Neural cell (in vitro differentiated cells): Measurements from ENCODE around the gene TFEB. TPM values are rescaled to one million over a fixed set of nuclear protein-coding genes. Genes with fewer than 3 reads are reported as not detected.

Source experiments
- H2AFZ ChIP-seq: fragments of 200-600, 300-800 bp; sonication (generic), shearing (Covaris generic); 2 replicates; pipeline ENCODE4 v1.6.0; 2014; ENCODE audit warnings: low read depth, mild to moderate bottlenecking, antibody characterized with exemption, low read length, moderate library complexity
- H3F3A ChIP-seq: fragments of 200-600 bp; shearing (Covaris generic); 2 replicates; pipeline ENCODE4 v1.6.1; 2016; ENCODE audit warnings: mild to moderate bottlenecking, moderate library complexity, mixed read lengths, antibody characterized with exemption, low read length; ENCODE audit not compliant: insufficient read depth, poor library complexity, severe bottlenecking
- H3K27ac ChIP-seq: fragments of 200-600, 300-800 bp; sonication (generic), shearing (Covaris generic); 2 replicates; pipeline ENCODE4 v1.5.1; 2014; ENCODE audit warnings: mild to moderate bottlenecking, low read length, moderate library complexity
- H3K27me3 ChIP-seq: fragments of 300-800, 200-600 bp; sonication (generic), shearing (Covaris generic); 2 replicates; pipeline ENCODE4 v1.6.0; 2014; ENCODE audit warnings: mild to moderate bottlenecking, low read depth, low read length, moderate library complexity; ENCODE audit not compliant: insufficient read depth
- H3K36me3 ChIP-seq: fragments of 300-800, 200-600 bp; sonication (generic), shearing (Covaris generic); 2 replicates; pipeline ENCODE4 v1.5.1; 2014; ENCODE audit warnings: mild to moderate bottlenecking, antibody characterized with exemption, low read length, moderate library complexity; ENCODE audit not compliant: insufficient read depth
- H3K4me2 ChIP-seq: fragments of 300-800, 200-600 bp; sonication (generic), shearing (Covaris generic); 2 replicates; pipeline ENCODE4 v1.6.0; 2014; ENCODE audit warnings: mild to moderate bottlenecking, low read length
- H3K4me3 ChIP-seq: fragments of 300-800, 200-600 bp; sonication (generic), shearing (Covaris generic); 2 replicates; pipeline ENCODE4 v1.5.1; 2014; ENCODE audit warnings: mild to moderate bottlenecking, low read length, moderate library complexity
- H3K79me2 ChIP-seq: fragments of 200-600 bp; shearing (Covaris generic); replicated peaks from 2 replicates; pipeline ENCODE4 v1.6.0; 2014; ENCODE audit warnings: mild to moderate bottlenecking, low read length, moderate library complexity; ENCODE audit not compliant: insufficient read depth
- H3K9ac ChIP-seq: fragments of 300-800, 200-600 bp; sonication (generic), shearing (Covaris generic); 2 replicates; pipeline ENCODE4 v1.6.1; 2016; ENCODE audit warnings: mild to moderate bottlenecking, low read length, mixed read lengths
- H3K9me2 ChIP-seq: fragments of 200-600 bp; shearing (Covaris generic); 2 replicates; pipeline ENCODE4 v1.6.1; 2016; ENCODE audit warnings: mild to moderate bottlenecking, low read length, mixed read lengths; ENCODE audit not compliant: insufficient read depth
- H3K9me3 ChIP-seq: fragments of 200-600, 300-800 bp; sonication (generic), shearing (Covaris generic); 2 replicates; pipeline ENCODE4 v1.6.1; 2016; ENCODE audit warnings: mild to moderate bottlenecking, mixed run types, low read length, moderate library complexity, mixed read lengths
- H4K20me1 ChIP-seq: fragments of 200-600 bp; shearing (Covaris generic); 2 replicates; pipeline ENCODE4 v1.6.1; 2016; ENCODE audit warnings: mild to moderate bottlenecking, mixed run types; ENCODE audit not compliant: insufficient read depth
- EP300 ChIP-seq: fragments of 450-650 bp; conservative IDR thresholded peaks from 2 replicates; pipeline ENCODE4 v1.6.1; 2014; ENCODE audit warnings: antibody characterized with exemption, mild to moderate bottlenecking, moderate library complexity; ENCODE audit not compliant: poor library complexity, severe bottlenecking
- EZH2 ChIP-seq: fragments of 200-600, 300-800 bp; shearing (Covaris generic), sonication (generic); IDR thresholded peaks from 2 replicates; pipeline ENCODE4 v1.6.1; 2014; ENCODE audit warnings: antibody characterized with exemption, low read length, borderline replicate concordance, mild to moderate bottlenecking; ENCODE audit not compliant: insufficient read depth, poor library complexity, severe bottlenecking
- MXI1 ChIP-seq: fragments of 450-650 bp; conservative IDR thresholded peaks from 2 replicates; pipeline ENCODE4 v1.6.1; 2014; ENCODE audit warnings: antibody characterized with exemption, mild to moderate bottlenecking; ENCODE audit not compliant: poor library complexity, severe bottlenecking
- POLR2AphosphoS5 ChIP-seq: IDR thresholded peaks from 2 replicates; pipeline ENCODE4 v1.6.1; 2012
- RAD21 ChIP-seq: fragments of 450-650 bp; conservative IDR thresholded peaks from 2 replicates; pipeline ENCODE4 v1.6.1; 2014; ENCODE audit warnings: antibody characterized with exemption, mild to moderate bottlenecking, moderate library complexity
- SMC3 ChIP-seq: fragments of 450-650 bp; conservative IDR thresholded peaks from 2 replicates; pipeline ENCODE4 v1.6.1; 2014; ENCODE audit warnings: antibody characterized with exemption, mild to moderate bottlenecking, moderate library complexity; ENCODE audit not compliant: poor library complexity
- TAF1 ChIP-seq: IDR thresholded peaks from 2 replicates; pipeline ENCODE4 v1.6.1; 2012; ENCODE audit warnings: low read depth
- polyA plus RNA-seq: library from polyadenylated mRNA; depleted of rRNA; stranded (reverse); fragments of >200 nt; gene quantifications from 2 replicates; pipeline ENCODE4 v1.2.3, GENCODE V29; 2014
- TF ChIP-seq, protein P1 (sequence below): fragments of 450-650 bp; IDR thresholded peaks from 2 replicates; pipeline ENCODE4 v1.5.1; 2014; ENCODE audit warnings: antibody characterized with exemption, mild to moderate bottlenecking, moderate library complexity; ENCODE audit not compliant: poor library complexity, severe bottlenecking
- TF ChIP-seq, protein P2 (sequence below): IDR thresholded peaks from 2 replicates; pipeline ENCODE4 v1.6.1; 2012; ENCODE audit warnings: borderline replicate concordance

TFEB gene
- polyA plus RNA-seq, 1 donor from 2014 or later = 0.24 TPM

DNA sequence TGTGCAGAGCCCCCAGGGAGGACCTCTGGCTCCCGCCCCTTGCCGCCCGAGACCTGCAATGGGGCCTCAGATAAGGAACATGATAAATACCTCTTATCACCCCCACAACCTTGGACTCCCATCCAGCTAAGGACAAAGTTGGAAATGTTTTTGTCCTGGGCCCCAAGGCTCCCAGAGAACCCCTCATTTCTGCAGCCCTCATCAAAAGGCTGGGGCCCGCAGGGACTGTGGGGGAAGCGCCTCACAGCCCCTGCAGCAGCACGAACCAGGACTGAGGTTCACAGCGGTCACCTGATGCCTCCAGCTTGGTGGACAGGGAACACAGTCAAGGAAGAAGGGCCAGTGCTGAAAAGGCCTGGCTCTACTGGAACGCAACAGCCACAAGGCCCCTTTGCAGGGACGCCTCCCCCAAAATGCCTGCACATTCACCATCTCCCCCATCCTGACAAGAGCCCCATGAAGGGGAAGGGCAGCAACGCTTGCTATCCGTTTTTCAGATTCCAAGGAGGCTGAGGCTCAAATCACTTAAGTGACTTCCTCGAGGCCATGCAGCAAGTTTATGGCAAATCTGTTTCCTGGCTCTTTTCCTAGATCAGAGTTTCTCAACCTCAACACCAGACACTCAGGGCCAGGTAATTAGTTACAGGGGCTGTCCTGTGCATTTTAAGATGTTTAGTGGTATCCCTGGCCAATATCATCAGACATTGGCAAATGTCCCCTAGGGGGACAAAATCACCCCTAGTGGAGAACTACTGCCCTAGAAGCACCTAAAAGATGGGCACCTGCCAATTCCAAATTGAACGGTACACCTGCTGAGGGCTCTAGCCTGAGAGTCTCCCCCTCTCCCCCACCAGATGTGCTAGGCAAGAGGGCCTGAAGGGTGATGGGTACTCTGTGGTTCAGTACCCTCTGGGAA, 10.6 kb downstream of the TFEB start:
- no peaks in the 10 kb centered on the region for H4K20me1 ChIP-seq
- H3K79me2 ChIP-seq = no peaks in the 10 kb centered on the region
- no peaks in the 10 kb centered on the region for H3F3A ChIP-seq
- no peak overlapping the region for H2AFZ ChIP-seq
- TF ChIP-seq RAD21 (no peak), TAF1 (no peak), EP300 (no peak), POLR2AphosphoS5 (no peak), MXI1 (no peak), EZH2 (no peak), SMC3 (no peak)
- TF ChIP-seq, protein P1, sequence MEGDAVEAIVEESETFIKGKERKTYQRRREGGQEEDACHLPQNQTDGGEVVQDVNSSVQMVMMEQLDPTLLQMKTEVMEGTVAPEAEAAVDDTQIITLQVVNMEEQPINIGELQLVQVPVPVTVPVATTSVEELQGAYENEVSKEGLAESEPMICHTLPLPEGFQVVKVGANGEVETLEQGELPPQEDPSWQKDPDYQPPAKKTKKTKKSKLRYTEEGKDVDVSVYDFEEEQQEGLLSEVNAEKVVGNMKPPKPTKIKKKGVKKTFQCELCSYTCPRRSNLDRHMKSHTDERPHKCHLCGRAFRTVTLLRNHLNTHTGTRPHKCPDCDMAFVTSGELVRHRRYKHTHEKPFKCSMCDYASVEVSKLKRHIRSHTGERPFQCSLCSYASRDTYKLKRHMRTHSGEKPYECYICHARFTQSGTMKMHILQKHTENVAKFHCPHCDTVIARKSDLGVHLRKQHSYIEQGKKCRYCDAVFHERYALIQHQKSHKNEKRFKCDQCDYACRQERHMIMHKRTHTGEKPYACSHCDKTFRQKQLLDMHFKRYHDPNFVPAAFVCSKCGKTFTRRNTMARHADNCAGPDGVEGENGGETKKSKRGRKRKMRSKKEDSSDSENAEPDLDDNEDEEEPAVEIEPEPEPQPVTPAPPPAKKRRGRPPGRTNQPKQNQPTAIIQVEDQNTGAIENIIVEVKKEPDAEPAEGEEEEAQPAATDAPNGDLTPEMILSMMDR = no peak
- TF ChIP-seq, protein P2, sequence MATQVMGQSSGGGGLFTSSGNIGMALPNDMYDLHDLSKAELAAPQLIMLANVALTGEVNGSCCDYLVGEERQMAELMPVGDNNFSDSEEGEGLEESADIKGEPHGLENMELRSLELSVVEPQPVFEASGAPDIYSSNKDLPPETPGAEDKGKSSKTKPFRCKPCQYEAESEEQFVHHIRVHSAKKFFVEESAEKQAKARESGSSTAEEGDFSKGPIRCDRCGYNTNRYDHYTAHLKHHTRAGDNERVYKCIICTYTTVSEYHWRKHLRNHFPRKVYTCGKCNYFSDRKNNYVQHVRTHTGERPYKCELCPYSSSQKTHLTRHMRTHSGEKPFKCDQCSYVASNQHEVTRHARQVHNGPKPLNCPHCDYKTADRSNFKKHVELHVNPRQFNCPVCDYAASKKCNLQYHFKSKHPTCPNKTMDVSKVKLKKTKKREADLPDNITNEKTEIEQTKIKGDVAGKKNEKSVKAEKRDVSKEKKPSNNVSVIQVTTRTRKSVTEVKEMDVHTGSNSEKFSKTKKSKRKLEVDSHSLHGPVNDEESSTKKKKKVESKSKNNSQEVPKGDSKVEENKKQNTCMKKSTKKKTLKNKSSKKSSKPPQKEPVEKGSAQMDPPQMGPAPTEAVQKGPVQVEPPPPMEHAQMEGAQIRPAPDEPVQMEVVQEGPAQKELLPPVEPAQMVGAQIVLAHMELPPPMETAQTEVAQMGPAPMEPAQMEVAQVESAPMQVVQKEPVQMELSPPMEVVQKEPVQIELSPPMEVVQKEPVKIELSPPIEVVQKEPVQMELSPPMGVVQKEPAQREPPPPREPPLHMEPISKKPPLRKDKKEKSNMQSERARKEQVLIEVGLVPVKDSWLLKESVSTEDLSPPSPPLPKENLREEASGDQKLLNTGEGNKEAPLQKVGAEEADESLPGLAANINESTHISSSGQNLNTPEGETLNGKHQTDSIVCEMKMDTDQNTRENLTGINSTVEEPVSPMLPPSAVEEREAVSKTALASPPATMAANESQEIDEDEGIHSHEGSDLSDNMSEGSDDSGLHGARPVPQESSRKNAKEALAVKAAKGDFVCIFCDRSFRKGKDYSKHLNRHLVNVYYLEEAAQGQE = no peak
- H3K27ac ChIP-seq = no peak overlapping the region
- no peak overlapping the region for H3K4me3 ChIP-seq
- no peaks in the 10 kb centered on the region for H3K36me3 ChIP-seq
- H3K9ac ChIP-seq = no peak overlapping the region
- no peak overlapping the region for H3K4me2 ChIP-seq
- no peaks in the 10 kb centered on the region for H3K9me2 ChIP-seq
- no peaks in the 10 kb centered on the region for H3K27me3 ChIP-seq
- no peaks in the 10 kb centered on the region for H3K9me3 ChIP-seq

DNA sequence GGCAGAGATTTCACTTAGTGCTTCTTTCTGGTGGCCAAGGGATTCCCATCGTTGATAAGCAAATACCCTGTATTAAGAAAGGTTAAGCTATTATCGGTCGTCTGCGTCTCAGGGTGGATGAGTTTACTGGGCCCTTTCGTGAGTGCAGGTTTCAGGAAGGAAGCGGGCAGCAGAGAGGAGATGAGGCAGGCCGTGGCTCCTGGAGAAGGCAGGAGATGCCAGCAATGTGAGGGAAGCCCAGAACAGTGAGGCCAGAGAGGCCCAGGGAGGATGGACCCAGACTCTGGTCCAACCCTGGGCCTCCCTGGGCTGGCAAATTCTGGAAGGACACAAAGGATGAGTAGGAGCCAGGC, 11.2 kb downstream of the TFEB start:
- Histone ChIP-seq H4K20me1 (no peaks in the 10 kb centered on the region), H3K4me2 (no peak overlapping the region), H3K27me3 (no peaks in the 10 kb centered on the region), H3K9me3 (no peaks in the 10 kb centered on the region), H3K4me3 (no peak overlapping the region), H3K79me2 (no peaks in the 10 kb centered on the region), H3K36me3 (no peaks in the 10 kb centered on the region), H3K9me2 (no peaks in the 10 kb centered on the region), H3F3A (no peaks in the 10 kb centered on the region), H2AFZ (no peak overlapping the region), H3K9ac (no peak overlapping the region), H3K27ac (no peak overlapping the region)
- TF ChIP-seq MXI1 (no peak), EP300 (no peak), EZH2 (no peak), TAF1 (no peak), RAD21 (no peak), POLR2AphosphoS5 (no peak), SMC3 (no peak)
- TF ChIP-seq, protein P2 = no peak
- TF ChIP-seq, protein P1 = no peak
